ENCODE measurements around the gene FUOM. TPM values are rescaled to one million over a fixed set of nuclear protein-coding genes. Genes with fewer than 3 reads are reported as not detected.

The FUOM gene
- total and polyA plus RNA-seq, 2 of the 4 experiments (the other 2 are of a cell fraction) = 26.3 to 52.8 TPM

DNA sequence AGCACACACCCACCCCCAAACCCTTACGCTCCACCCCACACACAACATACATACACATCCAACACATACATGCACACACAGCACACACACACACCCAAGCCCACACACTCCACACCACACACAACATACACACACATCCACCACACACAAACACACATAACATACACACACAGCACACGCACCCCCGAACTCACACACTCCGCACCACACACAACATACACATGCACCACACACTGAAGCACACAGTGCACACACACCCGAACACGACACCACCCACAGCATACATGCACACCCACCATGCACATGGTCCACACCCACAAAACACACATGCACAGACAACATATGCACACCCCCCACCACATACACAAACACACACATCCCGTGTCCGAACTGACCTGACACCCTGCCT lies 8.7 kb downstream of the FUOM start:
- Histone ChIP-seq H3K4ac (ENCODE audit: low read depth, low read length) (no peak overlapping the region), H2BK120ac (ENCODE audit: low read depth, low read length) (no peak overlapping the region), H3K27ac (ENCODE audit: insufficient read depth, low read length) (no peak overlapping the region), H3K18ac (ENCODE audit: low read depth, low read length) (no peak overlapping the region), H2BK15ac (ENCODE audit: low read depth, low read length) (no peak overlapping the region), H4K8ac (ENCODE audit: low read depth in 2 of 2, low read length in 2 of 2) (no peak overlapping the region), H3K4me3 (ENCODE audit: insufficient read depth, low read depth, low read length) (no peak overlapping the region), H2AK9ac (replicated peaks; ENCODE audit: low read depth, low read length, poor library complexity) (no peak overlapping the region), H4K91ac (ENCODE audit: insufficient read depth, low read depth, low read length) (no peak overlapping the region), H3K9me3 (ENCODE audit: control insufficient read depth, insufficient read depth, low read length) (no peaks in the 10 kb centered on the region), H3K4me1 (ENCODE audit: control insufficient read depth, insufficient read depth, low read length) (no peaks in the 10 kb centered on the region), H4K5ac (ENCODE audit: low read depth, low read length) (no peak overlapping the region), H2BK20ac (ENCODE audit: low read depth, low read length) (no peak overlapping the region), H3K9ac (ENCODE audit: low read depth, low read length) (no peak overlapping the region), H3K79me1 (ENCODE audit: low read depth in 1 of 2, low read length in 2 of 2) (no peaks in the 10 kb centered on the region), H4K20me1 (ENCODE audit: insufficient read depth, low read length) (peaks cover 3% of the 10 kb centered on the region; the same call in 1 of the 2 replicates), H2AK5ac (ENCODE audit: low read depth, low read length) (no peak overlapping the region), H3K14ac (replicated peaks; ENCODE audit: low read depth, low read length) (no peak overlapping the region), H3K36me3 (ENCODE audit: control insufficient read depth, insufficient read depth, low read length) (no peaks in the 10 kb centered on the region), H2AFZ (replicated peaks; ENCODE audit: low read length, poor library complexity) (peak overlapping the region; percentile 51), H3K27me3 (ENCODE audit: control insufficient read depth, insufficient read depth, low read length) (peaks cover 12% of the 10 kb centered on the region; the same call in 1 of the 2 replicates), H3K4me2 (ENCODE audit: low read depth, low read length) (no peak overlapping the region), H3K56ac (ENCODE audit: extremely low read depth, insufficient read depth, low read length) (no peak overlapping the region), H3K23ac (ENCODE audit: low read depth, low read length) (no peak overlapping the region), H3K9me1 (ENCODE audit: insufficient read depth, low read length) (0 out of 2 replicates have a peak, but pooled peaks cover 5% of the 10 kb centered on the region), H2BK5ac (ENCODE audit: low read depth, low read length, poor library complexity, severe bottlenecking) (peak overlapping the region; percentile 67)
- CTCF ChIA-PET = no interaction called here
- POLR2A ChIA-PET (ENCODE audit: unreplicated experiment) = no interaction called here
- ATAC-seq (ENCODE audit: low read depth) = no peak
- dilution Hi-C loops (cut with HindIII; ENCODE audit: low sequenced_read_pairs, unreplicated experiment) (no loop called here), in situ Hi-C loops (cut with MboI; ENCODE audit: low sequenced_read_pairs) (no loop called here), intact Hi-C loops (cut with micrococcal nuclease) (no loop called here)
- BruUV-seq (replicated peaks) = no TSS peak
- DNase-seq = no peak
- WGBS, 2 experiments (ENCODE audit: extremely low coverage in 2 of 2, insufficient read length in 1 of 2) = 87% methylated on average over 6 of the region's 8 CpGs; no CpG with 5 or more reads in 1 of the 2 experiments
- TF ChIP-seq POLR2A (IDR thresholded peaks at IDR 0.05; ENCODE audit: low read depth, low read length) (peak; percentile 49; the same call in 1 of the 2 replicates), SMC3 (IDR thresholded peaks at IDR 0.05; ENCODE audit: low read depth, low read length) (no peak)
